HEK293 (cell line): ENCODE measurements around the gene NT5M.

Experiments used
- HOXA7 ChIP-seq: sonication (generic); formaldehyde crosslinking; IDR thresholded peaks from 2 replicates; pipeline ENCODE4 v1.8.1; 2022; ENCODE audit warnings: missing genetic modification reagents, borderline replicate concordance
- KLF8 ChIP-seq: fragments of 450-650 bp; formaldehyde crosslinking; IDR thresholded peaks from 2 replicates; pipeline ENCODE4 v1.5.1; 2016; ENCODE audit warnings: missing biosample characterization, missing genetic modification characterization
- TRIM28 ChIP-seq: IDR thresholded peaks from 2 replicates; pipeline ENCODE4 v1.6.1; 2011; ENCODE audit warnings: low read length, control low read depth, borderline replicate concordance
- ZNF114 ChIP-seq: fragments of 450-650 bp; formaldehyde crosslinking; IDR thresholded peaks from 2 replicates; pipeline ENCODE4 v1.5.0; 2017; ENCODE audit warnings: missing biosample characterization, missing genetic modification characterization
- ZNF274 ChIP-seq, 2 experiments: fragments of 200-500 bp in 1 of 2; fragments of 450-650 bp in 1 of 2; sonication (Bioruptor generic) in 1 of 2; formaldehyde crosslinking in 1 of 2; IDR thresholded peaks; 2 replicates each; pipeline versions ENCODE4 v1.5.1 to v1.6.1; 2014 to 2016; ENCODE audit warnings: borderline replicate concordance in 1 of 2, inconsistent platforms in 1 of 2, low read length in 1 of 2, missing biosample characterization in 1 of 2, missing genetic modification characterization in 1 of 2
- TF ChIP-seq, protein P1 (sequence below): fragments of 450-650 bp; formaldehyde crosslinking; IDR thresholded peaks from 2 replicates; pipeline ENCODE4 v1.5.1; 2016; ENCODE audit warnings: missing biosample characterization, missing genetic modification characterization

DNA sequence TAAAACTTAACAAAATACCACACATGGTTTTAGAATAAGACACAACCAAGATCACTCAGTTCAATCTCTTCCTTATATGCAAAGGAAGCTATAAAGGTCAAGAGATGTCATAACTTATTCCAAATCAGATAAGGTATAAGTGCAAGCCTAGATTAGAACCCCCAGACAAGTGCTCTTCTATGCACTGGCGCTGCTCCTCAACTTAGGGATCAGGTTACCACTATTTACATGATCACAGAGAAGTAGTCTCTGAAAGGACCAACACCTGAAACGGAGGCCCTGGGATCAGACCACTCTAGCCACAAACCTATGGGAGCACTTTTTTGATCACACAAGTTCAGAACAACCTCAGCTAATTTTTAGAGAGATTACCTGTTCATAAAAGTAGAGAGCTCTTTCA is 38.7 kb upstream of the NT5M start:
- TF ChIP-seq ZNF114 (tag by site-specific recombination): no peak
- no peak; the same call in 1 of the 2 replicates for TF ChIP-seq TRIM28
- no peak for TF ChIP-seq KLF8 (tag by site-specific recombination)
- TF ChIP-seq ZNF274 (IDR thresholded peaks at IDR 0.05; ENCODE audit: low read length): no peak
- no peak for TF ChIP-seq ZNF274 (tag by site-specific recombination; IDR thresholded peaks at IDR 0.05; ENCODE audit: borderline replicate concordance)
- TF ChIP-seq, protein P1, sequence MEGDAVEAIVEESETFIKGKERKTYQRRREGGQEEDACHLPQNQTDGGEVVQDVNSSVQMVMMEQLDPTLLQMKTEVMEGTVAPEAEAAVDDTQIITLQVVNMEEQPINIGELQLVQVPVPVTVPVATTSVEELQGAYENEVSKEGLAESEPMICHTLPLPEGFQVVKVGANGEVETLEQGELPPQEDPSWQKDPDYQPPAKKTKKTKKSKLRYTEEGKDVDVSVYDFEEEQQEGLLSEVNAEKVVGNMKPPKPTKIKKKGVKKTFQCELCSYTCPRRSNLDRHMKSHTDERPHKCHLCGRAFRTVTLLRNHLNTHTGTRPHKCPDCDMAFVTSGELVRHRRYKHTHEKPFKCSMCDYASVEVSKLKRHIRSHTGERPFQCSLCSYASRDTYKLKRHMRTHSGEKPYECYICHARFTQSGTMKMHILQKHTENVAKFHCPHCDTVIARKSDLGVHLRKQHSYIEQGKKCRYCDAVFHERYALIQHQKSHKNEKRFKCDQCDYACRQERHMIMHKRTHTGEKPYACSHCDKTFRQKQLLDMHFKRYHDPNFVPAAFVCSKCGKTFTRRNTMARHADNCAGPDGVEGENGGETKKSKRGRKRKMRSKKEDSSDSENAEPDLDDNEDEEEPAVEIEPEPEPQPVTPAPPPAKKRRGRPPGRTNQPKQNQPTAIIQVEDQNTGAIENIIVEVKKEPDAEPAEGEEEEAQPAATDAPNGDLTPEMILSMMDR (tag by site-specific recombination): no peak
- no peak for TF ChIP-seq HOXA7 (CRISPR knock-in tag)
